Ecto neural progenitor cell (in vitro differentiated cells): ENCODE data around the gene KIAA1755.

Source experiments
- DNase-seq: peaks from one replicate; pipeline ENCODE4 v3.0.0-alpha.2; 2018; ENCODE audit warnings: low spot score

KIAA1755 gene

GRCh38 chr20:38165966-38166702 lies 94.4 kb downstream of the KIAA1755 start:
- no peak for DNase-seq

- peak; percentile 82 for DNase-seq
Measured at GRCh38 chr20:38165089-38165965, 95.2 kb downstream of the KIAA1755 start, which contains the start of gene TGM2. TGM2 (minus strand) TSS chr20:38165270; CDS start chr20:38165198, 72 bp downstream.

- no peak for DNase-seq
Measured at GRCh38 chr20:38164624-38165088, 95.9 kb downstream of the KIAA1755 start.

- no peak for DNase-seq
Measured at GRCh38 chr20:38164069-38164468, 96.5 kb downstream of the KIAA1755 start.

GRCh38 chr20:38162878-38163875 lies 97.4 kb downstream of the KIAA1755 start:
- no peak for DNase-seq

- no peak for DNase-seq
Measured at GRCh38 chr20:38162149-38162548, 98.4 kb downstream of the KIAA1755 start.

GRCh38 chr20:38161412-38161774 lies 99.1 kb downstream of the KIAA1755 start:
- no peak for DNase-seq
